Mononuclear cell (primary cell): ENCODE measurements around the gene HSPB2. TPM values are rescaled to one million over a fixed set of nuclear protein-coding genes. Genes with fewer than 3 reads are reported as not detected.
A peak's percentile ranks its signal among the peaks of the same experiment; 100 is the strongest.
"Not testable (repeated sequence)": the region's sequence is repeated elsewhere in the genome, so short reads cannot be mapped to it uniquely, and the experiment has no call there.

Source experiments
- H3K27me3 ChIP-seq: 2 replicates; pipeline ENCODE4 v1.6.0; 2011; ENCODE audit warnings: low read length, control low read depth; ENCODE audit not compliant: insufficient read depth
- H3K4me1 ChIP-seq: 2 replicates; pipeline ENCODE4 v1.5.1; 2011; ENCODE audit warnings: mild to moderate bottlenecking, low read length, control low read depth; ENCODE audit not compliant: insufficient read depth
- H3K4me3 ChIP-seq: 2 replicates; pipeline ENCODE4 v1.5.1; 2011; ENCODE audit warnings: mild to moderate bottlenecking, low read length, moderate library complexity
- H3K9me3 ChIP-seq: 2 replicates; pipeline ENCODE4 v1.5.1; 2011; ENCODE audit warnings: low read depth, mild to moderate bottlenecking, control low read depth, low read length
- total RNA-seq: library from RNA; depleted of rRNA; stranded (reverse); fragments of >200 nt; gene quantifications from one replicate; pipeline ENCODE4 v1.2.3, GENCODE V29; 2012

Gene HSPB2
- total RNA-seq, 1 donor, result not detected

- Histone ChIP-seq H3K9me3 (no peaks in the 10 kb centered on the region), H3K4me1 (peaks cover 23% of the 10 kb centered on the region), H3K27me3 (no peaks in the 10 kb centered on the region), H3K4me3 (no peak overlapping the region)
These were observed 10.8 kb downstream of the HSPB2 start for GRCh38 chr11:111923351-111923788.

GRCh38 chr11:111923951-111924350 is 11.4 kb downstream of the HSPB2 start:
- Histone ChIP-seq H3K4me1 (peaks cover 23% of the 10 kb centered on the region), H3K27me3 (no peaks in the 10 kb centered on the region)

GRCh38 chr11:111925953-111926352 is 13.4 kb downstream of the HSPB2 start:
- Histone ChIP-seq H3K27me3 (no peaks in the 10 kb centered on the region), H3K9me3 (no peaks in the 10 kb centered on the region), H3K4me1 (peaks cover 23% of the 10 kb centered on the region), H3K4me3 (no peak overlapping the region)

More at GRCh38 chr11:111923951-111924350, 11.4 kb downstream of the HSPB2 start:
- H3K9me3 ChIP-seq, result no peaks in the 10 kb centered on the region
- no peak overlapping the region for H3K4me3 ChIP-seq

- Histone ChIP-seq H3K9me3 (no peaks in the 10 kb centered on the region), H3K4me3 (peak overlapping the region; percentile 42), H3K27me3 (no peaks in the 10 kb centered on the region), H3K4me1 (peaks cover 24% of the 10 kb centered on the region)
These were observed 14.2 kb downstream of the HSPB2 start for GRCh38 chr11:111926505-111927391.

GRCh38 chr11:111930472-111930871 is 17.9 kb downstream of the HSPB2 start:
- Histone ChIP-seq H3K9me3 (no peaks in the 10 kb centered on the region), H3K27me3 (no peaks in the 10 kb centered on the region), H3K4me3 (no peak overlapping the region), H3K4me1 (peaks cover 33% of the 10 kb centered on the region)

GRCh38 chr11:111932611-111932950 is 20.0 kb downstream of the HSPB2 start:
- Histone ChIP-seq H3K9me3 (no peaks in the 10 kb centered on the region), H3K4me3 (no peak overlapping the region), H3K4me1 (peaks cover 39% of the 10 kb centered on the region), H3K27me3 (no peaks in the 10 kb centered on the region)

GRCh38 chr11:111933176-111933575 is 20.6 kb downstream of the HSPB2 start:
- not testable (repeated sequence) for H3K9me3 ChIP-seq, H3K27me3 ChIP-seq, H3K4me3 ChIP-seq
- H3K4me1 ChIP-seq, result peaks cover 44% of the 10 kb centered on the region

GRCh38 chr11:111933872-111934271 is 21.3 kb downstream of the HSPB2 start:
- peaks cover 51% of the 10 kb centered on the region for H3K4me1 ChIP-seq
- no peak overlapping the region for H3K4me3 ChIP-seq
- H3K27me3 ChIP-seq, result no peaks in the 10 kb centered on the region
- H3K9me3 ChIP-seq, result no peaks in the 10 kb centered on the region

- H3K27me3 ChIP-seq, result no peaks in the 10 kb centered on the region
- no peak overlapping the region for H3K4me3 ChIP-seq
- H3K9me3 ChIP-seq, result no peaks in the 10 kb centered on the region
- H3K4me1 ChIP-seq, result peaks cover 55% of the 10 kb centered on the region
These were observed 21.8 kb downstream of the HSPB2 start for GRCh38 chr11:111934306-111934705.

- no peaks in the 10 kb centered on the region for H3K27me3 ChIP-seq
- H3K4me1 ChIP-seq, result peaks cover 55% of the 10 kb centered on the region
- no peaks in the 10 kb centered on the region for H3K9me3 ChIP-seq
- no peak overlapping the region for H3K4me3 ChIP-seq
These were observed 22.9 kb downstream of the HSPB2 start for GRCh38 chr11:111935317-111936039.

GRCh38 chr11:111936040-111936540 is 23.6 kb downstream of the HSPB2 start:
- H3K27me3 ChIP-seq, result no peaks in the 10 kb centered on the region
- H3K4me1 ChIP-seq, result peaks cover 55% of the 10 kb centered on the region
- H3K4me3 ChIP-seq, result no peak overlapping the region
- H3K9me3 ChIP-seq, result no peaks in the 10 kb centered on the region

- Histone ChIP-seq H3K27me3 (no peaks in the 10 kb centered on the region), H3K4me3 (peak overlapping the region; percentile 48), H3K4me1 (peaks cover 49% of the 10 kb centered on the region)
These were observed 24.9 kb downstream of the HSPB2 start for GRCh38 chr11:111937461-111937769.

GRCh38 chr11:111937844-111938243 is 25.3 kb downstream of the HSPB2 start:
- Histone ChIP-seq H3K4me1 (peaks cover 49% of the 10 kb centered on the region), H3K27me3 (no peaks in the 10 kb centered on the region), H3K4me3 (no peak overlapping the region), H3K9me3 (no peaks in the 10 kb centered on the region)

More at GRCh38 chr11:111937461-111937769, 24.9 kb downstream of the HSPB2 start:
- H3K9me3 ChIP-seq, result no peaks in the 10 kb centered on the region

GRCh38 chr11:111938687-111939160 is 26.2 kb downstream of the HSPB2 start:
- Histone ChIP-seq H3K4me1 (peaks cover 49% of the 10 kb centered on the region), H3K27me3 (no peaks in the 10 kb centered on the region), H3K9me3 (no peaks in the 10 kb centered on the region), H3K4me3 (no peak overlapping the region)

- peaks cover 40% of the 10 kb centered on the region for H3K4me1 ChIP-seq
These were observed 27.5 kb downstream of the HSPB2 start for GRCh38 chr11:111939836-111940604.

More at GRCh38 chr11:111939836-111940604, 27.5 kb downstream of the HSPB2 start:
- H3K4me3 ChIP-seq, result no peak overlapping the region
- no peaks in the 10 kb centered on the region for H3K27me3 ChIP-seq
- no peaks in the 10 kb centered on the region for H3K9me3 ChIP-seq
